LNCaP clone FGC (cell line): ENCODE measurements around the gene RAD18.

Experiments used
- DNase-seq: peaks from one replicate; pipeline ENCODE4 v3.0.0-alpha.2; 2011; ENCODE audit warnings: low read depth
- H3K4me3 ChIP-seq: 2 replicates; pipeline ENCODE4 v1.5.1; 2011; ENCODE audit warnings: mild to moderate bottlenecking, low read depth, low read length, control low read depth
- CTCF ChIP-seq: IDR thresholded peaks from 2 replicates; pipeline ENCODE4 v1.5.1; 2012; ENCODE audit warnings: mild to moderate bottlenecking; ENCODE audit not compliant: control insufficient read depth, insufficient read depth; ENCODE audit errors: extremely low read depth

The RAD18 gene

DNA sequence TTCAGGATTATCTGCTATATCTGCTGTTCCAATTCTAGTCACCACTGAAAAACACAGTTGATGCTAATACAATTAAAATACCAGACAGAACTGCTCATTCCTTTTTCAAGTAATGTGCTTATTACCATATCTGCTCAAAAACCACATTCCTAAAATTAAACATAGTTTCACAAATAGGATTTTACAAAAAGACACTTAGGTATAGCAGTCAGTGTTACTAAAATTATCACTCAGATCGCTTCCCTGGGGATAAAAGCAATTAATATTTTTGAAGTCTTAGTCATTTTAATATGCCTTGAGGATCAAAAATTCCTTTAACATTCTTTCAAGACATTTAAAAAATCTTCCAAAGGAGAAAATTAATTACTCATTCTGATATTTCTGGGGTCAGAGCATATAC is 71.5 kb downstream of the RAD18 start:
- no peak for TF ChIP-seq CTCF
- H3K4me3 ChIP-seq, result no peak overlapping the region
- DNase-seq, result no peak

DNA sequence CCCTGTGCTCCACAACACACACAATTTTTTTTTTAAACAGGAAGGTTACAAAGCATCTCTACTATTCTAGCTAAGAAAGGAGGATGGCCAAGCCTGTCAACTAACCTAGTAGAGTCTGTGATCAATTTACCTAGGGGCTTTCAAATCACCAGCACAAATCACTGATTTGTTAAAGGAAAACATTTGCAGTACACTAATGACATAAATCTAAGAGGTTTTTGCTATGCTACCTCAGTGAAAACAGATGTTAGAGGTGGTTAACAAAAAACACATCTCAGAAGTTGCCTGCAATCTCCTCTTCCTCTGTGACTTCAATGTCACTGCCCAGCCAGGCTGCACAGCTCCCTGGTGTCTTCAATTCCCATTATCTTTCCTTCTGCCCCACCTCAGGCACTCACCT is 72.0 kb downstream of the RAD18 start:
- DNase-seq, result no peak
- TF ChIP-seq CTCF, result no peak

GRCh38 chr3:8888301-8888915 is 74.9 kb downstream of the RAD18 start:
- no peak for TF ChIP-seq CTCF
- no peak for DNase-seq
- no peak overlapping the region for H3K4me3 ChIP-seq

More for the DNA sequence above, 72.0 kb downstream of the RAD18 start:
- H3K4me3 ChIP-seq, result no peak overlapping the region

GRCh38 chr3:8887435-8888300 is 75.6 kb downstream of the RAD18 start:
- no peak for DNase-seq
- TF ChIP-seq CTCF, result no peak
- H3K4me3 ChIP-seq, result no peak overlapping the region

- DNase-seq, result no peak
- H3K4me3 ChIP-seq, result no peak overlapping the region
- no peak for TF ChIP-seq CTCF
Observed at GRCh38 chr3:8886546-8886945, 76.7 kb downstream of the RAD18 start.

DNA sequence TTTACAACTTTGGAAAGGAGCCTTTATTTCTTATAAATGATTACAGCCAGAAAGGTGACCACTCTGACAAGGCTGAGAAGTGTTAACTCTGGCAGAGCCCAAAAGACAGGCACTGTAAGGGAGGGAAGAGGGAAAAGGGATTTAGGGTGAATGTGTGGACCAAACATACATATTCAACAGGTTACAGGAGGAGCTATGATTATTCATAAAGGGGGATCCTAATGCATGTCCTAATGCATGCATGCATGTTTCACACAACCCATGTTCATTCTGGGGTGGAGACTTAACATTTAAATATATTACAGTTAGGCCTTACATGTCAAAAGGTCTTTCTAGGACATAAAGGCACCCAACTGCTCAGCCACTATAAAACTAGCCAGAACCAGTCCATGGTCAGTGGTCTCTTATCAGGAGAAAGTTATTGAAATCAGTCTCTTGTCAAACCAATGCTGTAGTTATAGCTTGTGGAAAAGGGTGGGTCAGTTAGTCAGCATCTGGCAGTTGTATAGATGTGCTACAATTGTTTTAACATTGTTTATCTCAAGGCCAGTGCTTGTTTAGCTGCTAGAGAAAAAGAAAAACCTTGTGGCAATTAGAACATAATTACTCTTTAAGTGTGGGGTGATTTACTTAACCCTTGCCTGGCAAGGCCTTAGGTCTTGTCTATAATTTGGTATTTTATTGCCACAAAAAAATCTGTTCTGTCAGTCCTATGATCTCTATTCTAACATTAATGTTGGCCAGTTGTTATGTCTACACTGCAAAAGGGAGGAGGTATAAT is 77.5 kb downstream of the RAD18 start:
- DNase-seq, result no peak
- H3K4me3 ChIP-seq, result no peak overlapping the region
- no peak for TF ChIP-seq CTCF
